Lower lobe of right lung (tissue), 2 donors: Measurements from ENCODE around the gene MIB2. TPM values are rescaled to one million over a fixed set of nuclear protein-coding genes. Genes with fewer than 3 reads are reported as not detected.

Source experiments
- ATAC-seq, 2 donors: fragments of 200-7000 bp; cut with Tn5 transposase; one replicate each; pipeline ENCODE4 v1.9.1; 2020 to 2022; ENCODE audit warnings: mild to moderate bottlenecking in 2 of 2, moderate library complexity in 2 of 2
- DNase-seq: peaks from one replicate; pipeline ENCODE4 v3.0.0-alpha.2; 2020
- H3K27ac ChIP-seq: fragments of 200-600 bp; one replicate; pipeline ENCODE4 v1.8.0; 2022
- H3K27me3 ChIP-seq: fragments of 200-600 bp; one replicate; pipeline ENCODE4 v1.8.0; 2022; ENCODE audit warnings: low read depth
- H3K36me3 ChIP-seq: fragments of 200-600 bp; one replicate; pipeline ENCODE4 v1.8.0; 2022; ENCODE audit warnings: mild to moderate bottlenecking
- H3K4me1 ChIP-seq: fragments of 200-600 bp; one replicate; pipeline ENCODE4 v1.8.0; 2022
- H3K4me3 ChIP-seq: fragments of 200-600 bp; one replicate; pipeline ENCODE4 v1.8.0; 2022; ENCODE audit warnings: mild to moderate bottlenecking
- H3K9me3 ChIP-seq: fragments of 200-600 bp; one replicate; pipeline ENCODE4 v1.8.0; 2022
- CTCF ChIP-seq: fragments of 200-600 bp; IDR thresholded peaks from one replicate; pipeline ENCODE4 v1.8.0; 2022; ENCODE audit warnings: antibody characterized with exemption, mild to moderate bottlenecking
- intact Hi-C: fragments of 100-400 bp; cut with DNase I; formaldehyde crosslinking; loops from one replicate; pipeline ENCODE4 v1.11.0; 2022
- long read RNA-seq: library from polyadenylated mRNA; unstranded; transcript quantifications from one replicate; pipeline ENCODE4 v2.0.0, GENCODE V29; 2021
- total RNA-seq: library from RNA; stranded (reverse); fragmentation: NEBNext Ultra II Directional; extraction: Animal tissue kit (Norgen Biotek cat#: 25700); gene quantifications from one replicate; pipeline ENCODE4 v1.2.1, GENCODE V29; 2021
- donor health status: DM: no; HTN: yes; CAD: no; lungs with severe emphysema.

Gene MIB2
- 82.5 TPM for total RNA-seq
- long read RNA-seq, transcript MIB2-201 (20 exons, 3,290 nt): major isoform, 25 of 261 reads
- long read RNA-seq, transcript MIB2-219 (20 exons, 3,305 nt): minor isoform, 15 of 261 reads
- long read RNA-seq, partial matches to known transcripts: 133 of 261 reads
- long read RNA-seq, other reads (novel, unspliced or antisense): 81 of 261 reads

GRCh38 chr1:1615256-1616044, at the start of gene MIB2:
MIB2 (plus strand) TSS chr1:1615500; CDS start chr1:1623453, 7,953 bp downstream.
- TF ChIP-seq CTCF: no peak
- ATAC-seq (peak; percentile 93 to 96), DNase-seq (peak; percentile 98)
- Histone ChIP-seq H3K4me1 (peaks cover 41% of the 10 kb centered on the region), H3K27ac (peak within 1 kb of the TSS; percentile 100), H3K27me3 (no peaks in the 10 kb centered on the region), H3K36me3 (peaks cover 14% of the 10 kb centered on the region), H3K4me3 (peak within 1 kb of the TSS; percentile 96), H3K9me3 (no peaks in the 10 kb centered on the region)
- intact Hi-C loops: no loop called here

DNA sequence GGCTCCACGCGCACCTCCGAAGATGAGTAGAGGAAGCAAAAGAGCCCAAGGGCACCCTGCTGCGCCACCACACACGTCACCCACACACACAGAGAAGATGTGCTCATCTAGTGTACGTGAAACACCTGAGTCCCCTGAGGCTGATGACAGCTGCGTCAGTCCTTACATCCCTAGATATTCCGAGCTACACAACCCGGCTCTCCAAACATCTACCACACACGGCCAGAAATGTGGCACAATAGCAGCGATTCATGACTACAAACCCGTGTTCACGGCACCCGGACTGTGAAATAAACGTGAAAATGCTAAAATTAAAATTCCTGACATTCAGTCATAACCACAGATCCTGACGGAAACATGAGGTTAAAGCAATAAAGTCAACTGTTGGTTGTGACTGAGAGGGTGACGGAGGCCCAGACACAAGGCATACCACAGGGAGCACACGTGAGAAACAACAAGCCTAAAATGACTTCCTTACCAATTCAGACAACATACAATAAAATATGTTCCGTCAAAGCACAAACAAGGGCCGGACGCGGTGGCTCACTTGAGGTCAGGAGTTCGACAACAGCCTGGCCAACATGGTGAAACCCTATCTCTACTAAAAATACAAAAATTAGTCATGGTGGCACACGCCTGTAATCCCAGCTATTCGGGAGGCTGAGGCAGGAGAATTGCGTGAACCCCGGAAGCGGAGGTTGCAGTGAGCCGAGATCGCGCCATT, 48.0 kb upstream of the MIB2 start:
- ATAC-seq (no peak), DNase-seq (no peak)
- Histone ChIP-seq H3K36me3 (peaks cover 47% of the 10 kb centered on the region), H3K9me3 (no peaks in the 10 kb centered on the region), H3K4me1 (peaks cover 48% of the 10 kb centered on the region), H3K27ac (no peak overlapping the region), H3K27me3 (no peaks in the 10 kb centered on the region), H3K4me3 (no peak overlapping the region)
- intact Hi-C loops: no loop called here
- TF ChIP-seq CTCF: no peak

DNA sequence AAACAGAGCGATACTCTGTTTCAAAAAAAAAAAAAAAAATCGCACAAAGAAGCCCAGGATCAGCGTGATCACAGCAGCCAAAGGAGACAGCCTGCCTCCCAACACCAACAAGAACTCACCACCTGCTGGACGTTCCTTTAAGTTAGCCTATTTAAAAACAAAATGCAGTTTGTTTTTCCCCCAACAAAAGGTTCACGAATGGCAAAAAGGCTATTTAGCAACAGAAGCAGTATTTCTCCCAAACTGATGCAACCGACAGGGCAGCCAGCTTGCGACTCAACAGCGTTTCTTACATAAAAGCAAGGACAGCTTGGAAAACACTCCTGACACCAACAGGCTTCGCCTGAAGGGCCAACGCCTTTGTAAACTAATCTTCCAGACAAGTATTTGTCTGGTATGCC, 47.4 kb upstream of the MIB2 start:
- Histone ChIP-seq H3K4me1 (peaks cover 50% of the 10 kb centered on the region), H3K36me3 (peaks cover 41% of the 10 kb centered on the region)

GRCh38 chr1:1569341-1569740, 46.0 kb upstream of the MIB2 start:
- Histone ChIP-seq H3K4me3 (no peak overlapping the region), H3K27me3 (no peaks in the 10 kb centered on the region), H3K27ac (no peak overlapping the region), H3K36me3 (peaks cover 27% of the 10 kb centered on the region), H3K4me1 (peaks cover 57% of the 10 kb centered on the region), H3K9me3 (no peaks in the 10 kb centered on the region)
- no peak for TF ChIP-seq CTCF
- DNase-seq (no peak), ATAC-seq (no peak)
- intact Hi-C loops: no loop called here

More for the DNA sequence above, 47.4 kb upstream of the MIB2 start:
- TF ChIP-seq CTCF: no peak
- no peak for ATAC-seq
- DNase-seq: no peak
- Histone ChIP-seq H3K4me3 (no peak overlapping the region), H3K27me3 (no peaks in the 10 kb centered on the region), H3K9me3 (no peaks in the 10 kb centered on the region), H3K27ac (no peak overlapping the region)
- intact Hi-C loops: no loop called here

DNA sequence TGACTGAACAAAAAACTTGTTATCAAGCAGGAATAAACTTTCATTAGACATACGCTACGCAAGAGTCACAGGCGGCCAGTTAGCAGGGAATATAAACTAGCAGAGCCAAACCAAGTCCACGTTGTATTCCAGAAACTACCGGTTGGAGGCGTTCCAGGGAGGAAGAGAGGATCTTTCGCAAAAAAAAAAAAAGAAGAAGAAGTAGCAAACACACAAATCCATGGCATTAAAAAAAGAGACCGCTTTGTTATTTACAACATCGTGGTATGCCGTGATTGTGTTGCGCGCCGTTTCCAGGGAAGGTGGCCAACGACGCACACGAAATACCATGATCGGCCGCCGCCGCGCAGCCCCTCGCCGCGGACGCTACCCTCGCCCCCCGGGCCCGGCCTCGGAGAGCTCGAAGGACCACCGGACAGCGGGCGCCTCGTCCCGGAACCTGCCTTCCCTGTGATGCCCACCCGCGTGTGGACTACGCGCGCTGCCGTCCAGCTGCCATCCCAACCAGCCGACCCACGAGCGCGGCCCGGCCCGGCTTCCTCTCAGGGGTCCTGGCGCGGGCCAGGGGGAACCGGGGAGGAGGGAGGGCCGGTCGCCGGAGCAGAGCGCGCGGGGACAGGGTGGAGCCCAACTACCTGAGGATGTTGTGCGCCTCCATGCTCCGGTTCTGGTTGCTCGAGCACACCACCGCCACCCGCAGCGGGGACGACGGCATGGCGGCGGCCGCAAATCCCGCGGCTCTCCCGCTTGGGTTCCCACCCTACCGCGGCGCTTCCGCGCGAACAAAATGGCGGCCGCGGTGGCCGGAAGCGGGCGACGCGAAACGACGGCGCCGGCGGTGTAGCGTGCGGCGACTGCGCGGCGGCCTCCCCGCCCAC, 41.2 kb upstream of the MIB2 start:
- peaks cover 41% of the 10 kb centered on the region for H3K4me1 ChIP-seq
- peaks cover 9% of the 10 kb centered on the region for H3K36me3 ChIP-seq
- intact Hi-C loops: no loop called here
- peak overlapping the region; percentile 100 for H3K27ac ChIP-seq
- peak overlapping the region; percentile 89 for H3K4me3 ChIP-seq
- ATAC-seq (peak; percentile 81 to 82), DNase-seq (peak; percentile 72)
- H3K27me3 ChIP-seq: no peaks in the 10 kb centered on the region
- TF ChIP-seq CTCF: no peak
- H3K9me3 ChIP-seq: no peaks in the 10 kb centered on the region
